OCI-LY1 (cell line): Measurements from ENCODE around the gene THSD7A.

Experiments used
- CTCF ChIP-seq: fragments of 200-600 bp; sonication (generic), shearing (Covaris generic); IDR thresholded peaks from 2 replicates; pipeline ENCODE4 v1.5.1; 2017; ENCODE audit warnings: mild to moderate bottlenecking, antibody characterized with exemption, low read length, moderate library complexity, mixed read lengths
- EZH2 ChIP-seq: fragments of 200-600 bp; sonication (generic), shearing (Covaris generic); IDR thresholded peaks from 2 replicates; pipeline ENCODE4 v1.8.0; 2017; ENCODE audit warnings: borderline replicate concordance, mixed run types, mild to moderate bottlenecking, antibody characterized with exemption, low read length, moderate library complexity, mixed read lengths

DNA sequence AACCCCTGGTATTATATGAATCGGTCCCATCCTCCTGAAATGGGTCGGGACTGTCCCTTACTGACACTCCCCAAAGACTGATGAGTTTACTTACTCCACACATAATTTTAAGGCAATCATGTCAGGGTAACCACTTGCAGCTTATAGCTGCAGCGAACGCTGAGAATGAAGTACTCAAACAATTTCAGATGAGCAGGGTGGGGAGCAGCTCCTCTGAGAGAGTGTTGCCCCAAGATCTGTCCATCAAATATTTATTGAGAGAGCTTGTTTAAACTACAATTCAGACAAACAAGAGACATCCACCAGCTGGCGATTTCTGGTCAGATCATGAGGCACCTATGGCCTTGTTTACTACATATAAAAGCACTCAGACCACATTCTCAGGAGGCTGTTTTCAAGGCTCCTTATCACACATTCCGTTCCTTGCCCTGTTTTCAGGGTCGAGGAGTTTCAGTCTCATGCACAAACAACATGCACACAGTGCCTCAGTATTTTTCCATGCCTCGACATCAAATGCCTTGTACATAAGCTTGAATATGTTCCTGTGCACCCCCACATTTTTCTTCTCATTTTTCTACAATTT is 80.1 kb downstream of the THSD7A start:
- no peak for TF ChIP-seq CTCF
- no peak for TF ChIP-seq EZH2
